ENCODE data around the gene XYLT1. TPM values are rescaled to one million over a fixed set of nuclear protein-coding genes. Genes with fewer than 3 reads are reported as not detected.
"Not testable (repeated sequence)": the region's sequence is repeated elsewhere in the genome, so short reads cannot be mapped to it uniquely, and the experiment has no call there.

The XYLT1 gene
- 10 to 100 TPM; 26.4 to 41.9 TPM for total RNA-seq

GRCh38 chr16:17470908-17471718, at the start of gene XYLT1:
XYLT1 (minus strand) TSS chr16:17470960; CDS start chr16:17470796, 164 bp downstream.
- peak within 1 kb of the TSS; percentile 66 to 74 for H3K27ac Mint-ChIP-seq
- peak; percentile 42 to 77 for ATAC-seq
- H3K4me3 Mint-ChIP-seq = peak within 1 kb of the TSS; percentile 93
- H3K36me3 Mint-ChIP-seq = peaks cover 7% of the 10 kb centered on the region
- peaks cover 57 to 59% of the 10 kb centered on the region in 2 donors for H3K4me1 Mint-ChIP-seq (ENCODE audit: low read depth in 2 of 2)
- peak; percentile 64 for DNase-seq (ENCODE audit: low spot score)
- H3K9me3 Mint-ChIP-seq = no peaks in the 10 kb centered on the region
- peaks cover 0 to 2% of the 10 kb centered on the region in 2 donors for H3K27me3 Mint-ChIP-seq

GRCh38 chr16:17520111-17520510, 49.4 kb upstream of the XYLT1 start:
- Mint-ChIP-seq H3K36me3 (no peaks in the 10 kb centered on the region), H3K4me3 (no peak overlapping the region), H3K27me3 (peaks cover 26 to 29% of the 10 kb centered on the region in 2 donors), H3K9me3 (no peaks in the 10 kb centered on the region), H3K4me1 (ENCODE audit: low read depth in 2 of 2) (peaks cover 3 to 7% of the 10 kb centered on the region in 2 donors), H3K27ac (no peak overlapping the region)
- DNase-seq (ENCODE audit: low spot score) (no peak), ATAC-seq (no peak)

GRCh38 chr16:17519101-17519955, 48.6 kb upstream of the XYLT1 start:
- H3K27ac Mint-ChIP-seq = no peak overlapping the region
- H3K4me3 Mint-ChIP-seq = no peak overlapping the region
- DNase-seq (ENCODE audit: low spot score) = no peak
- H3K9me3 Mint-ChIP-seq = no peaks in the 10 kb centered on the region
- H3K4me1 Mint-ChIP-seq (ENCODE audit: low read depth in 2 of 2) = peaks cover 3 to 7% of the 10 kb centered on the region in 2 donors
- ATAC-seq = no peak
- no peaks in the 10 kb centered on the region for H3K36me3 Mint-ChIP-seq
- H3K27me3 Mint-ChIP-seq = peaks cover 26 to 31% of the 10 kb centered on the region in 2 donors

- H3K4me3 Mint-ChIP-seq = no peak overlapping the region
Measured at GRCh38 chr16:17518441-17518840, 47.7 kb upstream of the XYLT1 start.

GRCh38 chr16:17515421-17516210, 44.9 kb upstream of the XYLT1 start:
- no peak for ATAC-seq
- Mint-ChIP-seq H3K9me3 (no peaks in the 10 kb centered on the region), H3K36me3 (no peaks in the 10 kb centered on the region), H3K4me3 (no peak overlapping the region), H3K4me1 (ENCODE audit: low read depth in 2 of 2) (no peaks in the 10 kb centered on the region), H3K27me3 (peaks cover 30 to 39% of the 10 kb centered on the region in 2 donors), H3K27ac (no peak overlapping the region)
- no peak for DNase-seq (ENCODE audit: low spot score)

More at GRCh38 chr16:17518441-17518840, 47.7 kb upstream of the XYLT1 start:
- no peaks in the 10 kb centered on the region for H3K36me3 Mint-ChIP-seq
- DNase-seq (ENCODE audit: low spot score) (no peak), ATAC-seq (no peak)
- peaks cover 3 to 7% of the 10 kb centered on the region in 2 donors for H3K4me1 Mint-ChIP-seq (ENCODE audit: low read depth in 2 of 2)
- peaks cover 29 to 36% of the 10 kb centered on the region in 2 donors for H3K27me3 Mint-ChIP-seq
- no peak overlapping the region for H3K27ac Mint-ChIP-seq
- H3K9me3 Mint-ChIP-seq = no peaks in the 10 kb centered on the region

GRCh38 chr16:17512636-17513220, 42.0 kb upstream of the XYLT1 start:
- no peaks in the 10 kb centered on the region for H3K9me3 Mint-ChIP-seq
- H3K4me3 Mint-ChIP-seq = no peak overlapping the region
- no peak overlapping the region for H3K27ac Mint-ChIP-seq
- peaks cover 26 to 28% of the 10 kb centered on the region in 2 donors for H3K27me3 Mint-ChIP-seq
- ATAC-seq (no peak), DNase-seq (ENCODE audit: low spot score) (no peak)
- no peaks in the 10 kb centered on the region for H3K4me1 Mint-ChIP-seq (ENCODE audit: low read depth in 2 of 2)
- H3K36me3 Mint-ChIP-seq = no peaks in the 10 kb centered on the region

GRCh38 chr16:17511340-17511739, 40.6 kb upstream of the XYLT1 start:
- no peaks in the 10 kb centered on the region for H3K4me1 Mint-ChIP-seq (ENCODE audit: low read depth in 2 of 2)

GRCh38 chr16:17510567-17510966, 39.8 kb upstream of the XYLT1 start:
- no peaks in the 10 kb centered on the region for H3K36me3 Mint-ChIP-seq
- peaks cover 22 to 35% of the 10 kb centered on the region in 2 donors for H3K27me3 Mint-ChIP-seq
- H3K9me3 Mint-ChIP-seq = no peaks in the 10 kb centered on the region
- no peaks in the 10 kb centered on the region for H3K4me1 Mint-ChIP-seq (ENCODE audit: low read depth in 2 of 2)
- no peak for ATAC-seq
- no peak overlapping the region for H3K27ac Mint-ChIP-seq
- DNase-seq (ENCODE audit: low spot score) = no peak
- H3K4me3 Mint-ChIP-seq = no peak overlapping the region

More at GRCh38 chr16:17511340-17511739, 40.6 kb upstream of the XYLT1 start:
- no peak overlapping the region for H3K27ac Mint-ChIP-seq
- no peak overlapping the region for H3K4me3 Mint-ChIP-seq
- H3K36me3 Mint-ChIP-seq = no peaks in the 10 kb centered on the region
- DNase-seq (ENCODE audit: low spot score) (no peak), ATAC-seq (no peak)
- H3K27me3 Mint-ChIP-seq = peaks cover 25 to 35% of the 10 kb centered on the region in 2 donors
- H3K9me3 Mint-ChIP-seq = no peaks in the 10 kb centered on the region

- DNase-seq (ENCODE audit: low spot score) = no peak
- no peaks in the 10 kb centered on the region for H3K9me3 Mint-ChIP-seq
- peaks cover 22 to 32% of the 10 kb centered on the region in 2 donors for H3K27me3 Mint-ChIP-seq
- H3K27ac Mint-ChIP-seq = no peak overlapping the region
- H3K36me3 Mint-ChIP-seq = no peaks in the 10 kb centered on the region
- H3K4me3 Mint-ChIP-seq = no peak overlapping the region
- no peaks in the 10 kb centered on the region for H3K4me1 Mint-ChIP-seq (ENCODE audit: low read depth in 2 of 2)
- ATAC-seq = no peak
Measured at GRCh38 chr16:17509194-17509593, 38.4 kb upstream of the XYLT1 start.

GRCh38 chr16:17508303-17508702, 37.5 kb upstream of the XYLT1 start:
- DNase-seq (ENCODE audit: low spot score) = no peak
- Mint-ChIP-seq H3K36me3 (no peaks in the 10 kb centered on the region), H3K27ac (no peak overlapping the region)

GRCh38 chr16:17507516-17507915, 36.8 kb upstream of the XYLT1 start:
- H3K9me3 Mint-ChIP-seq; H3K27ac Mint-ChIP-seq; ATAC-seq; H3K36me3 Mint-ChIP-seq; H3K4me3 Mint-ChIP-seq; DNase-seq (ENCODE audit: low spot score); H3K4me1 Mint-ChIP-seq (ENCODE audit: low read depth in 2 of 2): not testable (repeated sequence)
- peaks cover 23 to 42% of the 10 kb centered on the region in 2 donors for H3K27me3 Mint-ChIP-seq

More at GRCh38 chr16:17508303-17508702, 37.5 kb upstream of the XYLT1 start:
- no peak for ATAC-seq
- Mint-ChIP-seq H3K4me1 (ENCODE audit: low read depth in 2 of 2) (no peaks in the 10 kb centered on the region), H3K4me3 (no peak overlapping the region), H3K9me3 (no peaks in the 10 kb centered on the region), H3K27me3 (peaks cover 19 to 36% of the 10 kb centered on the region in 2 donors)

- H3K27ac Mint-ChIP-seq; H3K36me3 Mint-ChIP-seq; H3K4me1 Mint-ChIP-seq (ENCODE audit: low read depth in 2 of 2); H3K9me3 Mint-ChIP-seq; DNase-seq (ENCODE audit: low spot score); H3K4me3 Mint-ChIP-seq; ATAC-seq: not testable (repeated sequence)
- peaks cover 15 to 31% of the 10 kb centered on the region in 2 donors for H3K27me3 Mint-ChIP-seq
Measured at GRCh38 chr16:17505828-17506227, 35.1 kb upstream of the XYLT1 start.

GRCh38 chr16:17504050-17504449, 33.3 kb upstream of the XYLT1 start:
- Mint-ChIP-seq H3K27me3 (peaks cover 9 to 23% of the 10 kb centered on the region in 2 donors), H3K27ac (no peak overlapping the region), H3K36me3 (no peaks in the 10 kb centered on the region), H3K4me3 (no peak overlapping the region), H3K9me3 (no peaks in the 10 kb centered on the region), H3K4me1 (ENCODE audit: low read depth in 2 of 2) (no peaks in the 10 kb centered on the region)
- DNase-seq (ENCODE audit: low spot score) (no peak), ATAC-seq (no peak)

All from natural killer cell treated with Interleukin-12 subunit alpha and Interleukin-12 subunit beta and Interleukin-15 and Interleukin-18, amount 100 ng/mL, for 72 hours (primary cell).